ENCODE results near the gene UCN2. TPM values are rescaled to one million over a fixed set of nuclear protein-coding genes. Genes with fewer than 3 reads are reported as not detected.

Gene UCN2
- total RNA-seq, 5 donors from 2014 or later (not counting 1 experiment from before 2014, with no cell fraction given), result 0.16 TPM; not detected in 4

- Mint-ChIP-seq H3K36me3 (no peaks in the 10 kb centered on the region), H3K27me3 (peaks cover 41 to 57% of the 10 kb centered on the region in 2 donors), H3K4me1 (peaks cover 6 to 9% (median 6%) of the 10 kb centered on the region in 3 donors), H3K27ac (no peak overlapping the region), H3K4me3 (no peak overlapping the region), H3K9me3 (no peaks in the 10 kb centered on the region)
- CTCF ChIA-PET, result no interaction called here
- Histone ChIP-seq H3K27ac (ENCODE audit: low read length) (no peak overlapping the region), H3K36me3 (ENCODE audit: control insufficient read depth in 2 of 2, extremely low read depth in 1 of 2, insufficient read depth in 1 of 2, low read length in 1 of 2) (peaks cover 0 to 3% of the 10 kb centered on the region in 2 donors), H3K9me3 (no peaks in the 10 kb centered on the region), H3K4me1 (ENCODE audit: control insufficient read depth in 1 of 2, extremely low read depth in 1 of 2, insufficient read depth in 2 of 2, low read length in 2 of 2) (peaks cover 0 to 10% of the 10 kb centered on the region in 2 experiments), H3K4me3 (ENCODE audit: control insufficient read depth in 1 of 2, extremely low read depth in 1 of 2, low read length in 1 of 2) (no peak overlapping the region), H3K27me3 (replicated peaks in 1 of 2; ENCODE audit: control insufficient read depth in 2 of 2, extremely low read depth in 1 of 2, insufficient read depth in 2 of 2, low read length in 1 of 2) (peaks cover 0 to 82% of the 10 kb centered on the region in 2 experiments)
- DNase-seq, result no peak
- ATAC-seq (replicated peaks in 1 of 4), result no peak
- POLR2A ChIA-PET, result no interaction called here
- WGBS (ENCODE audit: insufficient coverage), result 88% methylated on average over 13 of the region's 21 CpGs
Observed at GRCh38 chr3:48592519-48593087, 29.0 kb upstream of the UCN2 start.

- H3K27ac Mint-ChIP-seq, result no peak overlapping the region
- H3K4me1 ChIP-seq (ENCODE audit: control insufficient read depth in 1 of 2, extremely low read depth in 1 of 2, insufficient read depth in 2 of 2, low read length in 2 of 2), result peaks cover 0 to 10% of the 10 kb centered on the region in 2 experiments
- WGBS (ENCODE audit: insufficient coverage), result 91% methylated on average over 18 of the region's 22 CpGs
- DNase-seq, result no peak
- no peak overlapping the region for H3K4me3 ChIP-seq (ENCODE audit: control insufficient read depth in 1 of 2, extremely low read depth in 1 of 2, low read length in 1 of 2)
- H3K36me3 ChIP-seq (ENCODE audit: control insufficient read depth in 2 of 2, extremely low read depth in 1 of 2, insufficient read depth in 1 of 2, low read length in 1 of 2), result no peaks in the 10 kb centered on the region
- no peaks in the 10 kb centered on the region for H3K36me3 Mint-ChIP-seq
- H3K9me3 Mint-ChIP-seq, result no peaks in the 10 kb centered on the region
- peaks cover 0 to 87% of the 10 kb centered on the region in 2 experiments for H3K27me3 ChIP-seq (replicated peaks in 1 of 2; ENCODE audit: control insufficient read depth in 2 of 2, extremely low read depth in 1 of 2, insufficient read depth in 2 of 2, low read length in 1 of 2)
- POLR2A ChIA-PET, result no interaction called here
- no peak for ATAC-seq (replicated peaks in 1 of 4)
- H3K4me3 Mint-ChIP-seq, result no peak overlapping the region
- H3K9me3 ChIP-seq, result no peaks in the 10 kb centered on the region
- CTCF ChIA-PET, result no interaction called here
- H3K27me3 Mint-ChIP-seq, result peaks cover 41 to 61% of the 10 kb centered on the region in 2 donors
- H3K4me1 Mint-ChIP-seq, result peaks cover 6 to 9% (median 6%) of the 10 kb centered on the region in 3 donors
- H3K27ac ChIP-seq (ENCODE audit: low read length), result no peak overlapping the region
Observed at GRCh38 chr3:48591886-48592518, 28.4 kb upstream of the UCN2 start.

GRCh38 chr3:48591436-48591835 is 27.9 kb upstream of the UCN2 start:
- ChIA-PET POLR2A (no interaction called here), CTCF (no interaction called here)
- Mint-ChIP-seq H3K27me3 (peaks cover 41 to 63% of the 10 kb centered on the region in 2 donors), H3K9me3 (no peaks in the 10 kb centered on the region), H3K4me3 (no peak overlapping the region), H3K4me1 (peaks cover 6 to 9% (median 6%) of the 10 kb centered on the region in 3 donors), H3K36me3 (no peaks in the 10 kb centered on the region), H3K27ac (no peak overlapping the region)
- DNase-seq, result no peak
- peaks cover 0 to 91% of the 10 kb centered on the region in 2 experiments for H3K27me3 ChIP-seq (replicated peaks in 1 of 2; ENCODE audit: control insufficient read depth in 2 of 2, extremely low read depth in 1 of 2, insufficient read depth in 2 of 2, low read length in 1 of 2)
- no peak overlapping the region for H3K27ac ChIP-seq (ENCODE audit: low read length)
- no peak for ATAC-seq (replicated peaks in 1 of 4)
- no peaks in the 10 kb centered on the region for H3K9me3 ChIP-seq
- H3K4me3 ChIP-seq (ENCODE audit: control insufficient read depth in 1 of 2, extremely low read depth in 1 of 2, low read length in 1 of 2), result no peak overlapping the region
- H3K36me3 ChIP-seq (ENCODE audit: control insufficient read depth in 2 of 2, extremely low read depth in 1 of 2, insufficient read depth in 1 of 2, low read length in 1 of 2), result no peaks in the 10 kb centered on the region
- 84% methylated on average over 13 of the region's 14 CpGs for WGBS (ENCODE audit: insufficient coverage)
- H3K4me1 ChIP-seq (ENCODE audit: control insufficient read depth in 1 of 2, extremely low read depth in 1 of 2, insufficient read depth in 2 of 2, low read length in 2 of 2), result peaks cover 0 to 10% of the 10 kb centered on the region in 2 experiments

- peaks cover 0 to 74% of the 10 kb centered on the region in 2 experiments for H3K27me3 ChIP-seq (replicated peaks in 1 of 2; ENCODE audit: control insufficient read depth in 2 of 2, extremely low read depth in 1 of 2, insufficient read depth in 2 of 2, low read length in 1 of 2)
- ATAC-seq (replicated peaks in 1 of 4) (no peak), DNase-seq (no peak)
- H3K4me3 Mint-ChIP-seq, result no peak overlapping the region
- H3K36me3 Mint-ChIP-seq, result no peaks in the 10 kb centered on the region
- peaks cover 32 to 45% of the 10 kb centered on the region in 2 donors for H3K27me3 Mint-ChIP-seq
- H3K27ac Mint-ChIP-seq, result no peak overlapping the region
- H3K9me3 Mint-ChIP-seq, result no peaks in the 10 kb centered on the region
- POLR2A ChIA-PET, result no interaction called here
- no peaks in the 10 kb centered on the region for H3K9me3 ChIP-seq
- WGBS (ENCODE audit: insufficient coverage), result 62% methylated on average over 15 of the region's 15 CpGs
- H3K4me1 Mint-ChIP-seq, result no peaks in the 10 kb centered on the region
- H3K4me3 ChIP-seq (ENCODE audit: control insufficient read depth in 1 of 2, extremely low read depth in 1 of 2, low read length in 1 of 2), result no peak overlapping the region
- H3K36me3 ChIP-seq (ENCODE audit: control insufficient read depth in 2 of 2, extremely low read depth in 1 of 2, insufficient read depth in 1 of 2, low read length in 1 of 2), result no peaks in the 10 kb centered on the region
- no peak overlapping the region for H3K27ac ChIP-seq (ENCODE audit: low read length)
- CTCF ChIA-PET, result no interaction called here
- peaks cover 0 to 2% of the 10 kb centered on the region in 2 experiments for H3K4me1 ChIP-seq (ENCODE audit: control insufficient read depth in 1 of 2, extremely low read depth in 1 of 2, insufficient read depth in 2 of 2, low read length in 2 of 2)
Observed at GRCh38 chr3:48588230-48588629, 24.6 kb upstream of the UCN2 start.

- no peak for ATAC-seq (replicated peaks in 1 of 4)
- no peaks in the 10 kb centered on the region for H3K4me1 Mint-ChIP-seq
- Histone ChIP-seq H3K27me3 (replicated peaks in 1 of 2; ENCODE audit: control insufficient read depth in 2 of 2, extremely low read depth in 1 of 2, insufficient read depth in 2 of 2, low read length in 1 of 2) (peaks cover 0 to 68% of the 10 kb centered on the region in 2 experiments), H3K4me1 (ENCODE audit: control insufficient read depth in 1 of 2, extremely low read depth in 1 of 2, insufficient read depth in 2 of 2, low read length in 2 of 2) (peaks cover 0 to 2% of the 10 kb centered on the region in 2 experiments), H3K36me3 (ENCODE audit: control insufficient read depth in 2 of 2, extremely low read depth in 1 of 2, insufficient read depth in 1 of 2, low read length in 1 of 2) (no peaks in the 10 kb centered on the region), H3K27ac (ENCODE audit: low read length) (no peak overlapping the region), H3K4me3 (ENCODE audit: control insufficient read depth in 1 of 2, extremely low read depth in 1 of 2, low read length in 1 of 2) (no peak overlapping the region), H3K9me3 (no peaks in the 10 kb centered on the region)
- H3K27ac Mint-ChIP-seq, result no peak overlapping the region
- WGBS (ENCODE audit: insufficient coverage), result 83% methylated on average over 9 of the region's 11 CpGs
- POLR2A ChIA-PET, result no interaction called here
- H3K36me3 Mint-ChIP-seq, result no peaks in the 10 kb centered on the region
- H3K9me3 Mint-ChIP-seq, result no peaks in the 10 kb centered on the region
- no peak overlapping the region for H3K4me3 Mint-ChIP-seq
- peaks cover 30 to 40% of the 10 kb centered on the region in 2 donors for H3K27me3 Mint-ChIP-seq
- no peak for DNase-seq
- CTCF ChIA-PET, result no interaction called here
Observed at GRCh38 chr3:48587686-48588085, 24.1 kb upstream of the UCN2 start.

- peaks cover 0 to 55% of the 10 kb centered on the region in 2 experiments for H3K27me3 ChIP-seq (replicated peaks in 1 of 2; ENCODE audit: control insufficient read depth in 2 of 2, extremely low read depth in 1 of 2, insufficient read depth in 2 of 2, low read length in 1 of 2)
- peaks cover 0 to 2% of the 10 kb centered on the region in 2 experiments for H3K4me1 ChIP-seq (ENCODE audit: control insufficient read depth in 1 of 2, extremely low read depth in 1 of 2, insufficient read depth in 2 of 2, low read length in 2 of 2)
- no peak for ATAC-seq (replicated peaks in 1 of 4)
- no peaks in the 10 kb centered on the region for H3K36me3 ChIP-seq (ENCODE audit: control insufficient read depth in 2 of 2, extremely low read depth in 1 of 2, insufficient read depth in 1 of 2, low read length in 1 of 2)
- ChIA-PET CTCF (no interaction called here), POLR2A (no interaction called here)
- H3K4me3 ChIP-seq (ENCODE audit: control insufficient read depth in 1 of 2, extremely low read depth in 1 of 2, low read length in 1 of 2), result no peak overlapping the region
- H3K4me3 Mint-ChIP-seq, result no peak overlapping the region
- H3K4me1 Mint-ChIP-seq, result no peaks in the 10 kb centered on the region
- no peaks in the 10 kb centered on the region for H3K36me3 Mint-ChIP-seq
- no peak overlapping the region for H3K27ac Mint-ChIP-seq
- DNase-seq, result no peak
- H3K9me3 Mint-ChIP-seq, result no peaks in the 10 kb centered on the region
- no peak overlapping the region for H3K27ac ChIP-seq (ENCODE audit: low read length)
- peaks cover 19 to 26% of the 10 kb centered on the region in 2 donors for H3K27me3 Mint-ChIP-seq
- no peaks in the 10 kb centered on the region for H3K9me3 ChIP-seq
- 80% methylated on average over 3 of the region's 8 CpGs for WGBS (ENCODE audit: insufficient coverage)
Observed at GRCh38 chr3:48585411-48585810, 21.8 kb upstream of the UCN2 start.
